ENCODE results near the gene CCDC149.

The CCDC149 gene

DNA sequence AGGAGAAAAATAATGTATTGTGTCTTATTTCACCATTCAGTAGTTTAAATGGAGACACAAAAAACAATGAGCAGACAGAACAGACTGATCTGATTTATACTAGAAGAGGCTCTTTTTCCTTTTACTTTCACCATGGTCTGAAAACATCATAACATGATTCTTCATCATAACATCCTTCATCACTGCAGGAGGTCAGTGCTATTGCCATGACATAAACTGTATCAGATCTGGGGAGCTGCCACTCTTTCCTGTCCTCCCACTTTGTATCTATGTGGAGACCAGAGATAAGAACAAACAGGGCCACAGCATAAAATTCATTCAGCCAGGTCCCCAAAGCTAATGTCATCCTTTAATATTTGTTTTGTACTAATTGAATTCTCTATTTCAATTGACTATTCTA, 92.3 kb downstream of the CCDC149 start:
- POLR2A ChIA-PET (ENCODE audit: low non-redundant PET) = no interaction called here
- no peak overlapping the region for H3K27ac ChIP-seq
- TF ChIP-seq, protein P1, sequence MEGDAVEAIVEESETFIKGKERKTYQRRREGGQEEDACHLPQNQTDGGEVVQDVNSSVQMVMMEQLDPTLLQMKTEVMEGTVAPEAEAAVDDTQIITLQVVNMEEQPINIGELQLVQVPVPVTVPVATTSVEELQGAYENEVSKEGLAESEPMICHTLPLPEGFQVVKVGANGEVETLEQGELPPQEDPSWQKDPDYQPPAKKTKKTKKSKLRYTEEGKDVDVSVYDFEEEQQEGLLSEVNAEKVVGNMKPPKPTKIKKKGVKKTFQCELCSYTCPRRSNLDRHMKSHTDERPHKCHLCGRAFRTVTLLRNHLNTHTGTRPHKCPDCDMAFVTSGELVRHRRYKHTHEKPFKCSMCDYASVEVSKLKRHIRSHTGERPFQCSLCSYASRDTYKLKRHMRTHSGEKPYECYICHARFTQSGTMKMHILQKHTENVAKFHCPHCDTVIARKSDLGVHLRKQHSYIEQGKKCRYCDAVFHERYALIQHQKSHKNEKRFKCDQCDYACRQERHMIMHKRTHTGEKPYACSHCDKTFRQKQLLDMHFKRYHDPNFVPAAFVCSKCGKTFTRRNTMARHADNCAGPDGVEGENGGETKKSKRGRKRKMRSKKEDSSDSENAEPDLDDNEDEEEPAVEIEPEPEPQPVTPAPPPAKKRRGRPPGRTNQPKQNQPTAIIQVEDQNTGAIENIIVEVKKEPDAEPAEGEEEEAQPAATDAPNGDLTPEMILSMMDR (conservative IDR thresholded peaks at IDR 0.05; ENCODE audit: low read depth) = no peak
- DNase-seq (ENCODE audit: low spot score) = no peak
- CTCF ChIA-PET = no interaction called here

DNA sequence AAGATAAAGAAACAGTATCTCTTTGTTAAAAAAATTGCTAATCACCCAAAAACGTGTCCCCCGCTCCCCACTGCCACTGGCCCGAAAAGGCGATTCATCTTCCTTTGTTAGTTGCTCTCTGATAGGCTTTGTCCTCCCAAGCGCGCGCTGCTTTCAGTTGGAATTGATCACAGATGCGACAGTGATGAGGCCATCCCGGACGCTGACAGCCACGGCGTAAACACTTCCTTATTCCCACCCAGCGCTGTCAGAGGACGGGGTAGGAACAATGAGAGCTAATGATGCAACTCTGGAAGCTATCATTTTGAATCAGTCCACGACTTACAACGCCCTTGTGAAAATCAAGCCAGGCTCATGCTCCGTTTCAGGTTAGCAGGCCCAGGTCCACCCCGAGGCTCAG, 96.0 kb downstream of the CCDC149 start:
- TF ChIP-seq, protein P1 (conservative IDR thresholded peaks at IDR 0.05; ENCODE audit: low read depth) = no peak
- no peak overlapping the region for H3K27ac ChIP-seq
- ChIA-PET POLR2A (ENCODE audit: low non-redundant PET) (no interaction called here), CTCF (no interaction called here)
- no peak for DNase-seq (ENCODE audit: low spot score)

DNA sequence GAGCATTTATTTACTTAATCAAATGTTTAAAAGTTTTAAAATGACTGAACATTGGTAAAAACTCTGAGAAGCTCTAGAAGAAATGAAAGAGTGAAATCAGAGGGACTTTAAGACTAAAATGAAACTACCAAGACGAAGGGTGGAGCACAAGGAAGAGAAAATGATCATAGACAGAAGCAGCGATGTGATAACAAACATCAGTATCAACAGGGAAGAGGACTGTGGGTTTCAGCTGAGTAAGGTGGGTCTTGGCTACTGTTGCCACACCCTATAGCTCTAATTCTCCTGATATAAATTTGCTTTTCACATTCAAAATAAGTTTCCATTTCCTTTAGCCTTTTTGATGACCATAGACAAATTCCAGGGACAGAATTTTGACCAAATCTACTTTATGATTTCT, 99.1 kb downstream of the CCDC149 start:
- TF ChIP-seq, protein P1 (conservative IDR thresholded peaks at IDR 0.05; ENCODE audit: low read depth) = no peak
- DNase-seq (ENCODE audit: low spot score) = no peak
- H3K27ac ChIP-seq = no peak overlapping the region
- ChIA-PET CTCF (interaction anchor here (0.6 kb wide), 1 partner anchor 283 kb away, joined by 3 read pairs; no protein-coding TSS in a partner anchor), POLR2A (ENCODE audit: low non-redundant PET) (no interaction called here)

DNA sequence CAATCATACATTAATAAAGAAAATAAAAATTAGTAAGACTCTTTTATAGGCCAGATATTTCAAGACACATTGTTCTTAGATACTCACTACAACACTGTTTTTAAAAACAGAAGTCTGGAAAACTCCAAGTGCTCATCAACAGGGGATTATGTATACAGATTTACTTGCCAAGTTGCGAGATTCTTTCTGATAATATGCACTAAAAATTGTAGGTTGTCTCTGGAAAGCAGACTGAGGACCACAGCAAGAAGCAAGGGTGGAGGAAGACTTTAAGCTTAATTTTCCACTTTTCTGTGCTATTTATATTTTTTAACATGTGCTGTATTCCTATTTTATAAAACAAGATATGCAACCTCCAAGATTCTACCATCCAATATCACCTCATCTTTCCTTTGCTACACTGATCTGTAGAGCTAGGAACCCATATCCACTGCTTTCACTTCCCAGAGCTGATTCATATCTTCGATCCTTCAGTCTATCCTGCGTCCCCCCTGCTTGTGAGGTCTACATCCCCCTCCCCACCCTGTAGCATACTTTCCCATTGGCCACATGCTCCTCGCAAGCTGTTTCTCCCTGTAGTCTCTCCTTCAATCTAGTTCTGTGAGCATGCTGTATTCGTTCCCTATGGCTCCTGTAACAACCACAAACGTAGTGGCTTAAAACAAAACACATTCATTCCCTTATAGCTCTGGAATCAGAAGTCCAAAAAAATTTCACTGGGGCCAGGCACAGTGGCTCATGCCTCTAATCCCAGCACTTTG, 101.8 kb downstream of the CCDC149 start:
- POLR2A ChIA-PET (ENCODE audit: low non-redundant PET) = no interaction called here
- no peak overlapping the region for H3K27ac ChIP-seq
- no peak for DNase-seq (ENCODE audit: low spot score)
- TF ChIP-seq, protein P1 (conservative IDR thresholded peaks at IDR 0.05; ENCODE audit: low read depth) = no peak
- CTCF ChIA-PET = no interaction called here

DNA sequence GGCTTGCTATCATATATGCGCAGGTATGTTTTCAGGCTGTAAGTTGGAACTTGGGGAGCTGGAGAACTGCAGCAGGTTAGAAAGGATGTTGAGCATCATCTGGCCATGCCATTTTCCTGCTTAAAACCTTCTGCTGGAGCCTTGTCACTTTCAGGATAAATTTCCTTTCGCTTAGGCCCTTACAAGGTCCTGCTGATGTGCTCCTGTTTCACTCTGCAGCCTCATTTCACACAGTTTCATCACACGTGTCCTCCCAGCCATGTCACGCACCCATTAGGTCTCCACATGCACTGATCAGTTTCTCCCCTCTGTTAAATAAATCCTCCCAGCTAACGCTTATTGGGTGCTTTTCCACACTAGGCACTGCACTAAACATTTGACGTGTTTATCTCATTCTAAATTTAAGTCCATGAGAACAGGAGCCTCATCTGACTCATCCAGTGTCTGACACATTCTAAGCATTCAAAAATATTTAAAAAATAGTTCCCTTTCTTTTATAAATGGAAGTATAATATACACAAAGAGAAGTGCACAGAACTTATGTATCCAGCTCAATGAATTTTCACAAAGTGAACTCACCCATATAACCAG, 102.9 kb downstream of the CCDC149 start:
- no peak overlapping the region for H3K27ac ChIP-seq
- POLR2A ChIA-PET (ENCODE audit: low non-redundant PET) = no interaction called here
- TF ChIP-seq, protein P1 (conservative IDR thresholded peaks at IDR 0.05; ENCODE audit: low read depth) = no peak
- CTCF ChIA-PET = no interaction called here
- DNase-seq (ENCODE audit: low spot score) = no peak

DNA sequence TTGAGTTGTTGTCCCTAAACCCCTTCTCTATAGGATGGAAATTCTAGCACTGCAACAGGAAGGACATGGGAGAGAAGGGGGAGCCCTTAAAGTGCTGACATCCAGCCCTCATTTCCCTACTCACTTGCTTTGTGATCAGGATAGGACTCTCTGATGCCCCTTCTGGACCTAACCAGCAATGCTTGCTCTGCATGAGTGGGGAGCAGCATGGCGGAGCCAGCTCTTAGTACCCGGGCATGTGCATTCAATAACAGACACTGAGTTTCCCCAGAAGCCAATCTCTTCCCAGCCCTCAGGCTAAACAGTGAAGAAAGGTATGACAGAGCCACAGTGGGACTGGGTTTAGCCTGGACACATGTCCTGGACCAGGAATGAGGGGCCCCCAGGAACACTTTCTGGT, 103.5 kb downstream of the CCDC149 start:
- TF ChIP-seq, protein P1 (conservative IDR thresholded peaks at IDR 0.05; ENCODE audit: low read depth) = no peak
- DNase-seq (ENCODE audit: low spot score) = no peak
- H3K27ac ChIP-seq = no peak overlapping the region
- CTCF ChIA-PET = interaction anchor here (1.1 kb wide), 1 partner anchor 211 kb away, joined by 3 read pairs; no protein-coding TSS in a partner anchor
- POLR2A ChIA-PET (ENCODE audit: low non-redundant PET) = no interaction called here
